Neural cell (in vitro differentiated cells): Measurements from ENCODE around the gene MRPS10. TPM values are rescaled to one million over a fixed set of nuclear protein-coding genes. Genes with fewer than 3 reads are reported as not detected.
"Not testable (repeated sequence)": the region's sequence is repeated elsewhere in the genome, so short reads cannot be mapped to it uniquely, and the experiment has no call there.

ENCODE experiments used
- H2AFZ ChIP-seq: fragments of 200-600, 300-800 bp; sonication (generic), shearing (Covaris generic); 2 replicates; pipeline ENCODE4 v1.6.0; 2014; ENCODE audit warnings: low read depth, mild to moderate bottlenecking, antibody characterized with exemption, low read length, moderate library complexity
- H3F3A ChIP-seq: fragments of 200-600 bp; shearing (Covaris generic); 2 replicates; pipeline ENCODE4 v1.6.1; 2016; ENCODE audit warnings: mild to moderate bottlenecking, moderate library complexity, mixed read lengths, antibody characterized with exemption, low read length; ENCODE audit not compliant: insufficient read depth, poor library complexity, severe bottlenecking
- H3K27ac ChIP-seq: fragments of 200-600, 300-800 bp; sonication (generic), shearing (Covaris generic); 2 replicates; pipeline ENCODE4 v1.5.1; 2014; ENCODE audit warnings: mild to moderate bottlenecking, low read length, moderate library complexity
- H3K27me3 ChIP-seq: fragments of 300-800, 200-600 bp; sonication (generic), shearing (Covaris generic); 2 replicates; pipeline ENCODE4 v1.6.0; 2014; ENCODE audit warnings: mild to moderate bottlenecking, low read depth, low read length, moderate library complexity; ENCODE audit not compliant: insufficient read depth
- H3K36me3 ChIP-seq: fragments of 300-800, 200-600 bp; sonication (generic), shearing (Covaris generic); 2 replicates; pipeline ENCODE4 v1.5.1; 2014; ENCODE audit warnings: mild to moderate bottlenecking, antibody characterized with exemption, low read length, moderate library complexity; ENCODE audit not compliant: insufficient read depth
- H3K4me2 ChIP-seq: fragments of 300-800, 200-600 bp; sonication (generic), shearing (Covaris generic); 2 replicates; pipeline ENCODE4 v1.6.0; 2014; ENCODE audit warnings: mild to moderate bottlenecking, low read length
- H3K4me3 ChIP-seq: fragments of 300-800, 200-600 bp; sonication (generic), shearing (Covaris generic); 2 replicates; pipeline ENCODE4 v1.5.1; 2014; ENCODE audit warnings: mild to moderate bottlenecking, low read length, moderate library complexity
- H3K79me2 ChIP-seq: fragments of 200-600 bp; shearing (Covaris generic); replicated peaks from 2 replicates; pipeline ENCODE4 v1.6.0; 2014; ENCODE audit warnings: mild to moderate bottlenecking, low read length, moderate library complexity; ENCODE audit not compliant: insufficient read depth
- H3K9ac ChIP-seq: fragments of 300-800, 200-600 bp; sonication (generic), shearing (Covaris generic); 2 replicates; pipeline ENCODE4 v1.6.1; 2016; ENCODE audit warnings: mild to moderate bottlenecking, low read length, mixed read lengths
- H3K9me2 ChIP-seq: fragments of 200-600 bp; shearing (Covaris generic); 2 replicates; pipeline ENCODE4 v1.6.1; 2016; ENCODE audit warnings: mild to moderate bottlenecking, low read length, mixed read lengths; ENCODE audit not compliant: insufficient read depth
- H3K9me3 ChIP-seq: fragments of 200-600, 300-800 bp; sonication (generic), shearing (Covaris generic); 2 replicates; pipeline ENCODE4 v1.6.1; 2016; ENCODE audit warnings: mild to moderate bottlenecking, mixed run types, low read length, moderate library complexity, mixed read lengths
- H4K20me1 ChIP-seq: fragments of 200-600 bp; shearing (Covaris generic); 2 replicates; pipeline ENCODE4 v1.6.1; 2016; ENCODE audit warnings: mild to moderate bottlenecking, mixed run types; ENCODE audit not compliant: insufficient read depth
- CTCF ChIP-seq: fragments of 450-650 bp; IDR thresholded peaks from 2 replicates; pipeline ENCODE4 v1.5.1; 2014; ENCODE audit warnings: antibody characterized with exemption, mild to moderate bottlenecking, moderate library complexity; ENCODE audit not compliant: poor library complexity, severe bottlenecking
- EP300 ChIP-seq: fragments of 450-650 bp; conservative IDR thresholded peaks from 2 replicates; pipeline ENCODE4 v1.6.1; 2014; ENCODE audit warnings: antibody characterized with exemption, mild to moderate bottlenecking, moderate library complexity; ENCODE audit not compliant: poor library complexity, severe bottlenecking
- EZH2 ChIP-seq: fragments of 200-600, 300-800 bp; shearing (Covaris generic), sonication (generic); IDR thresholded peaks from 2 replicates; pipeline ENCODE4 v1.6.1; 2014; ENCODE audit warnings: antibody characterized with exemption, low read length, borderline replicate concordance, mild to moderate bottlenecking; ENCODE audit not compliant: insufficient read depth, poor library complexity, severe bottlenecking
- MXI1 ChIP-seq: fragments of 450-650 bp; conservative IDR thresholded peaks from 2 replicates; pipeline ENCODE4 v1.6.1; 2014; ENCODE audit warnings: antibody characterized with exemption, mild to moderate bottlenecking; ENCODE audit not compliant: poor library complexity, severe bottlenecking
- POLR2AphosphoS5 ChIP-seq: IDR thresholded peaks from 2 replicates; pipeline ENCODE4 v1.6.1; 2012
- RAD21 ChIP-seq: fragments of 450-650 bp; conservative IDR thresholded peaks from 2 replicates; pipeline ENCODE4 v1.6.1; 2014; ENCODE audit warnings: antibody characterized with exemption, mild to moderate bottlenecking, moderate library complexity
- SMC3 ChIP-seq: fragments of 450-650 bp; conservative IDR thresholded peaks from 2 replicates; pipeline ENCODE4 v1.6.1; 2014; ENCODE audit warnings: antibody characterized with exemption, mild to moderate bottlenecking, moderate library complexity; ENCODE audit not compliant: poor library complexity
- TAF1 ChIP-seq: IDR thresholded peaks from 2 replicates; pipeline ENCODE4 v1.6.1; 2012; ENCODE audit warnings: low read depth
- polyA plus RNA-seq: library from polyadenylated mRNA; depleted of rRNA; stranded (reverse); fragments of >200 nt; gene quantifications from 2 replicates; pipeline ENCODE4 v1.2.3, GENCODE V29; 2014
- TF ChIP-seq, protein P1 (sequence below): IDR thresholded peaks from 2 replicates; pipeline ENCODE4 v1.6.1; 2012; ENCODE audit warnings: borderline replicate concordance

The MRPS10 gene
- polyA plus RNA-seq, 1 donor from 2014 or later: 37.4 TPM

DNA sequence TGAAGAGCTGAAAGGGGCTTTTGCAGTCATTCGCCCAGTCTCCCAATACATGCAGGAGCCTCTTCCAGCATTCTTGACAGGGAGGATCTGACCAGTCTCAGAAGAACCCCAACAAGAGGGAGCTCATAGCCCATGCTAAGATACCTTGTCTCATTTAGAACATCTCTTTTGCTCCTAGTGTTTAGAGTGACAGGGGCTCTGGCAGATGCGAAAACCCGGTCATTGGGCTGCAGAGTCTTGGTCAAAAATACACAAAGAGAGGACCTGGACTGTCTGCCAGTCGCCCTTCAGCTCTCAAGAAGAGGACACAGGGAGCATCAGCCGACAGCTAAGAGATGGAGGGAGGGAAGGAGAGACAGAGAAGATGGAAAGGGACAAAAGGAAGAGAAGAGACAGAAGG, 23.6 kb downstream of the MRPS10 start:
- Histone ChIP-seq H3K4me2 (no peak overlapping the region), H3K4me3 (no peak overlapping the region), H3K9ac (no peak overlapping the region), H3K27ac (no peak overlapping the region), H3K9me2 (no peaks in the 10 kb centered on the region), H3F3A (no peaks in the 10 kb centered on the region), H2AFZ (no peak overlapping the region), H4K20me1 (no peaks in the 10 kb centered on the region), H3K79me2 (no peaks in the 10 kb centered on the region), H3K27me3 (no peaks in the 10 kb centered on the region), H3K36me3 (no peaks in the 10 kb centered on the region), H3K9me3 (no peaks in the 10 kb centered on the region)
- no peak for TF ChIP-seq POLR2AphosphoS5
- no peak for TF ChIP-seq SMC3
- TF ChIP-seq RAD21: no peak
- no peak for TF ChIP-seq TAF1
- TF ChIP-seq EP300: no peak
- no peak for TF ChIP-seq CTCF
- TF ChIP-seq, protein P1, sequence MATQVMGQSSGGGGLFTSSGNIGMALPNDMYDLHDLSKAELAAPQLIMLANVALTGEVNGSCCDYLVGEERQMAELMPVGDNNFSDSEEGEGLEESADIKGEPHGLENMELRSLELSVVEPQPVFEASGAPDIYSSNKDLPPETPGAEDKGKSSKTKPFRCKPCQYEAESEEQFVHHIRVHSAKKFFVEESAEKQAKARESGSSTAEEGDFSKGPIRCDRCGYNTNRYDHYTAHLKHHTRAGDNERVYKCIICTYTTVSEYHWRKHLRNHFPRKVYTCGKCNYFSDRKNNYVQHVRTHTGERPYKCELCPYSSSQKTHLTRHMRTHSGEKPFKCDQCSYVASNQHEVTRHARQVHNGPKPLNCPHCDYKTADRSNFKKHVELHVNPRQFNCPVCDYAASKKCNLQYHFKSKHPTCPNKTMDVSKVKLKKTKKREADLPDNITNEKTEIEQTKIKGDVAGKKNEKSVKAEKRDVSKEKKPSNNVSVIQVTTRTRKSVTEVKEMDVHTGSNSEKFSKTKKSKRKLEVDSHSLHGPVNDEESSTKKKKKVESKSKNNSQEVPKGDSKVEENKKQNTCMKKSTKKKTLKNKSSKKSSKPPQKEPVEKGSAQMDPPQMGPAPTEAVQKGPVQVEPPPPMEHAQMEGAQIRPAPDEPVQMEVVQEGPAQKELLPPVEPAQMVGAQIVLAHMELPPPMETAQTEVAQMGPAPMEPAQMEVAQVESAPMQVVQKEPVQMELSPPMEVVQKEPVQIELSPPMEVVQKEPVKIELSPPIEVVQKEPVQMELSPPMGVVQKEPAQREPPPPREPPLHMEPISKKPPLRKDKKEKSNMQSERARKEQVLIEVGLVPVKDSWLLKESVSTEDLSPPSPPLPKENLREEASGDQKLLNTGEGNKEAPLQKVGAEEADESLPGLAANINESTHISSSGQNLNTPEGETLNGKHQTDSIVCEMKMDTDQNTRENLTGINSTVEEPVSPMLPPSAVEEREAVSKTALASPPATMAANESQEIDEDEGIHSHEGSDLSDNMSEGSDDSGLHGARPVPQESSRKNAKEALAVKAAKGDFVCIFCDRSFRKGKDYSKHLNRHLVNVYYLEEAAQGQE: no peak
- TF ChIP-seq MXI1: no peak
- no peak for TF ChIP-seq EZH2

DNA sequence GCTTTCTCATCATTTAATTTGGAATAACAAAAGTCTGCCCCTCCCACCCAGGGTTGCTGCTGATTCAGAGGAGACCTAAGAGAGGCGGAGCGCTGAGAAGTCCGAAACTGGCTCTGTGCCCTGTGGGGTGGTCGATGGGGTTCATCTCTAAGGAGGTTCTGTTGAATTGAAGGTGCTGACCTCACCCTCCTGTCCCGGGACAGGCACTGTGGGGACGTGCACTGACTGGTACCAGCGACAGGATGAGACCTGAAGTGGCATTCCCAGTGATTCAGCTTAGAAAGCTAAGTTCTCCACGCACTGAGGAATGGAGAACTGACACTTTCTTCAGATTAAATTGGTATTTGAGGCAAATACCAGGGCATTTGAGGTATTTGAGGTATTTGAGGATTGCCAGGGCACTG, 24.2 kb downstream of the MRPS10 start:
- Histone ChIP-seq H3K9me3 (no peaks in the 10 kb centered on the region), H3K27me3 (no peaks in the 10 kb centered on the region), H3K9me2 (no peaks in the 10 kb centered on the region), H4K20me1 (no peaks in the 10 kb centered on the region), H3K27ac (no peak overlapping the region), H3K4me3 (no peak overlapping the region), H2AFZ (no peak overlapping the region), H3K4me2 (no peak overlapping the region), H3K9ac (no peak overlapping the region), H3K36me3 (no peaks in the 10 kb centered on the region), H3F3A (no peaks in the 10 kb centered on the region), H3K79me2 (no peaks in the 10 kb centered on the region)
- TF ChIP-seq EZH2: no peak
- TF ChIP-seq SMC3: no peak

GRCh38 chr6:42192385-42192784, 25.3 kb downstream of the MRPS10 start:
- not testable (repeated sequence) for H3K9ac ChIP-seq, H3K9me3 ChIP-seq, H3K27ac ChIP-seq, H3K27me3 ChIP-seq, H3K9me2 ChIP-seq, H3F3A ChIP-seq, H3K36me3 ChIP-seq, H3K4me3 ChIP-seq, H2AFZ ChIP-seq, H3K4me2 ChIP-seq, H4K20me1 ChIP-seq, H3K79me2 ChIP-seq
